ENCODE results near the gene PTPRG.
"Not testable (repeated sequence)": the region's sequence is repeated elsewhere in the genome, so short reads cannot be mapped to it uniquely, and the experiment has no call there.

DNA sequence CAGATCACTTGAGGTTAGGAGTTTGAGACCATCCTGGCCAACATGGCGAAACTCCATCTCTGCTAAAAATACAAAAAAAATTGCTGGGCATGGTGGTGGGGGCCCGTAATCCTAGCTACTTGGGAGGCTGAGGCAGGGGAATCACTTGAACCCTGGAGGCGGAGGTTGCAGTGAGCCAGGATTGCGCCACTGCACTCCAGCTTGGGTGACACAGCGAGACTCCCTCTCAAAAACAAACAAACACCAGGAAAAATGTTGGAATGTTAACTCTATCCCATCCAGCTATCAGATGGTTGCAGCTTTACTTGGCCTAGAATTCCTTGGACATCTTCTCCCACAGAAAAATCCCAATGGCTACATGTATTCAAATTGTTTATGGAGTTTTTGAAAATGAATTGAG is 254.9 kb downstream of the PTPRG start:
- TF ChIP-seq, protein P1, sequence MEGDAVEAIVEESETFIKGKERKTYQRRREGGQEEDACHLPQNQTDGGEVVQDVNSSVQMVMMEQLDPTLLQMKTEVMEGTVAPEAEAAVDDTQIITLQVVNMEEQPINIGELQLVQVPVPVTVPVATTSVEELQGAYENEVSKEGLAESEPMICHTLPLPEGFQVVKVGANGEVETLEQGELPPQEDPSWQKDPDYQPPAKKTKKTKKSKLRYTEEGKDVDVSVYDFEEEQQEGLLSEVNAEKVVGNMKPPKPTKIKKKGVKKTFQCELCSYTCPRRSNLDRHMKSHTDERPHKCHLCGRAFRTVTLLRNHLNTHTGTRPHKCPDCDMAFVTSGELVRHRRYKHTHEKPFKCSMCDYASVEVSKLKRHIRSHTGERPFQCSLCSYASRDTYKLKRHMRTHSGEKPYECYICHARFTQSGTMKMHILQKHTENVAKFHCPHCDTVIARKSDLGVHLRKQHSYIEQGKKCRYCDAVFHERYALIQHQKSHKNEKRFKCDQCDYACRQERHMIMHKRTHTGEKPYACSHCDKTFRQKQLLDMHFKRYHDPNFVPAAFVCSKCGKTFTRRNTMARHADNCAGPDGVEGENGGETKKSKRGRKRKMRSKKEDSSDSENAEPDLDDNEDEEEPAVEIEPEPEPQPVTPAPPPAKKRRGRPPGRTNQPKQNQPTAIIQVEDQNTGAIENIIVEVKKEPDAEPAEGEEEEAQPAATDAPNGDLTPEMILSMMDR (IDR thresholded peaks at IDR 0.05; ENCODE audit: insufficient read depth, low read depth, low read length), result not testable (repeated sequence)
- not testable (repeated sequence) for TF ChIP-seq EZH2 (IDR thresholded peaks at IDR 0.05; ENCODE audit: insufficient read depth, low read length)
